Measurements from ENCODE around the gene AGFG2.

GRCh38 chr7:100575206-100575631 is 36.2 kb downstream of the AGFG2 start:
- TF ChIP-seq CTCF (conservative IDR thresholded peaks at IDR 0.05 in 1 of 2, IDR thresholded peaks at IDR 0.05 in 1 of 2; ENCODE audit: low read depth in 1 of 2, low read length in 2 of 2) (no peak), EZH2 (IDR thresholded peaks at IDR 0.05; ENCODE audit: low read length, missing control alignments) (no peak)
